PC-9 (cell line): ENCODE results near the gene MEX3C. TPM values are rescaled to one million over a fixed set of nuclear protein-coding genes. Genes with fewer than 3 reads are reported as not detected.

Experiments
- BruUV-seq: library from RNA; stranded (reverse); fragments of 400-500 nt; replicated peaks from 2 replicates; lab custom pipeline; 2021; lab: Mats Ljungman, UMichigan
- CTCF ChIA-PET: fragments of 300-600 bp; sonication (Branson Sonifier 250); formaldehyde crosslinking; loops from one replicate; lab custom pipeline; 2022; ENCODE audit warnings: antibody characterized with exemption; lab: Charles Lee
- POLR2A ChIA-PET: fragments of 300-600 bp; sonication (Branson Sonifier 250); formaldehyde crosslinking; loops from one replicate; lab custom pipeline; 2022; ENCODE audit warnings: antibody characterized with exemption; ENCODE audit not compliant: unreplicated experiment; lab: Charles Lee
- DNase-seq, 2 experiments: peaks; one replicate each; pipeline versions ENCODE4 v3.0.0 to v3.0.0-alpha.2; 2015 to 2022; ENCODE audit warnings: mixed read lengths in 1 of 2
- H2AFZ ChIP-seq: fragments of 200-600 bp; sonication (generic); 2 replicates; pipeline ENCODE4 v1.8.1; 2017; ENCODE audit warnings: antibody characterized with exemption
- H3F3A ChIP-seq: fragments of 200-600 bp; sonication (generic); 2 replicates; pipeline ENCODE4 v1.8.1; 2017; ENCODE audit warnings: antibody characterized with exemption, mild to moderate bottlenecking, low read depth; ENCODE audit not compliant: insufficient read depth
- H3K27ac ChIP-seq: fragments of 200-600 bp; sonication (generic); 2 replicates; pipeline ENCODE4 v1.6.1; 2016; ENCODE audit warnings: mixed run types
- H3K27me3 ChIP-seq: fragments of 200-600 bp; sonication (generic); 2 replicates; pipeline ENCODE4 v1.6.1; 2016; ENCODE audit warnings: low read depth, mixed run types; ENCODE audit not compliant: insufficient read depth
- H3K36me3 ChIP-seq: fragments of 200-600 bp; sonication (generic); 2 replicates; pipeline ENCODE4 v1.6.1; 2016; ENCODE audit warnings: low read depth, mixed run types
- H3K4me1 ChIP-seq: fragments of 200-600 bp; sonication (generic); replicated peaks from 2 replicates; pipeline ENCODE4 v1.6.1; 2016; ENCODE audit warnings: mixed run types; ENCODE audit not compliant: insufficient read depth
- H3K4me2 ChIP-seq: fragments of 200-600 bp; sonication (generic); 2 replicates; pipeline ENCODE4 v1.6.1; 2017; ENCODE audit warnings: mixed run types
- H3K4me3 ChIP-seq: fragments of 200-600 bp; sonication (generic); 2 replicates; pipeline ENCODE4 v1.6.1; 2016; ENCODE audit warnings: mixed run types
- H3K79me2 ChIP-seq: fragments of 200-600 bp; sonication (generic); 2 replicates; pipeline ENCODE4 v1.6.1; 2017; ENCODE audit warnings: low read depth, mixed run types
- H3K9me2 ChIP-seq: fragments of 200-600 bp; sonication (generic); 2 replicates; pipeline ENCODE4 v1.8.1; 2017; ENCODE audit warnings: mild to moderate bottlenecking; ENCODE audit not compliant: insufficient read depth
- H3K9me3 ChIP-seq: fragments of 200-600 bp; sonication (generic); 2 replicates; pipeline ENCODE4 v1.8.1; 2016; ENCODE audit warnings: low read depth; ENCODE audit not compliant: insufficient read depth
- H4K20me1 ChIP-seq: fragments of 200-600 bp; sonication (generic); 2 replicates; pipeline ENCODE4 v1.8.1; 2017; ENCODE audit not compliant: insufficient read depth
- CTCF ChIP-seq: fragments of 200-600 bp; sonication (generic); conservative IDR thresholded peaks from 2 replicates; pipeline ENCODE4 v1.6.1; 2017; ENCODE audit warnings: mixed run types, antibody characterized with exemption, mild to moderate bottlenecking, moderate library complexity
- EZH2 ChIP-seq: fragments of 200-600 bp; sonication (generic); IDR thresholded peaks from 2 replicates; pipeline ENCODE4 v1.8.0; 2017; ENCODE audit warnings: antibody characterized with exemption, low read depth
- intact Hi-C: fragments of 100-400 bp; cut with micrococcal nuclease; formaldehyde crosslinking; loops from one replicate; pipeline ENCODE4 v1.10.0; 2022; ENCODE audit not compliant: unreplicated experiment
- total RNA-seq: library from RNA; stranded (reverse); gene quantifications from 2 replicates; pipeline ENCODE4 v1.2.3, GENCODE V29; 2021

The MEX3C gene
- total RNA-seq, 1 experiment from 2014 or later: 26.2 TPM

- Histone ChIP-seq H3K36me3 (no peaks in the 10 kb centered on the region), H3F3A (peaks cover 10% of the 10 kb centered on the region; the same call in 1 of the 2 replicates), H2AFZ (no peak overlapping the region), H3K4me1 (peaks cover 16% of the 10 kb centered on the region), H3K9me3 (no peaks in the 10 kb centered on the region), H3K9me2 (no peaks in the 10 kb centered on the region), H3K27me3 (no peaks in the 10 kb centered on the region), H4K20me1 (no peaks in the 10 kb centered on the region), H3K79me2 (no peaks in the 10 kb centered on the region), H3K4me3 (no peak overlapping the region), H3K4me2 (no peak overlapping the region), H3K27ac (no peak overlapping the region)
- TF ChIP-seq CTCF: no peak
- no peak for TF ChIP-seq EZH2
- no TSS peak for BruUV-seq
- DNase-seq: peak in 1 of 2 experiments; percentile 55
- intact Hi-C loops: no loop called here
- POLR2A ChIA-PET: no interaction called here
- CTCF ChIA-PET: no interaction called here
These were observed 47.8 kb downstream of the MEX3C start for GRCh38 chr18:51149670-51150069.

- POLR2A ChIA-PET: no interaction called here
- Histone ChIP-seq H3K4me1 (peaks cover 16% of the 10 kb centered on the region), H3K4me2 (no peak overlapping the region), H3K4me3 (no peak overlapping the region), H3K36me3 (no peaks in the 10 kb centered on the region), H3K79me2 (no peaks in the 10 kb centered on the region), H4K20me1 (no peaks in the 10 kb centered on the region), H3F3A (peaks cover 10% of the 10 kb centered on the region; the same call in 1 of the 2 replicates), H3K27me3 (no peaks in the 10 kb centered on the region), H3K27ac (no peak overlapping the region), H3K9me2 (no peaks in the 10 kb centered on the region), H3K9me3 (no peaks in the 10 kb centered on the region), H2AFZ (no peak overlapping the region)
- no peak for TF ChIP-seq EZH2
- no peak for TF ChIP-seq CTCF
- CTCF ChIA-PET: no interaction called here
- intact Hi-C loops: no loop called here
- BruUV-seq: no TSS peak
- DNase-seq: no peak
These were observed 50.6 kb downstream of the MEX3C start for GRCh38 chr18:51146909-51147308.

- H3K9me2 ChIP-seq: no peaks in the 10 kb centered on the region
- H3K4me3 ChIP-seq: no peak overlapping the region
- ChIA-PET POLR2A (no interaction called here), CTCF (no interaction called here)
- TF ChIP-seq EZH2 (no peak), CTCF (no peak)
- no peaks in the 10 kb centered on the region for H3K36me3 ChIP-seq
- intact Hi-C loops: loop anchor here (5.0 kb wide), 1 partner anchor 58 kb away; the partner anchor contains the start of gene MEX3C
- no peak overlapping the region for H2AFZ ChIP-seq
- no peaks in the 10 kb centered on the region for H3K27me3 ChIP-seq
- H3K4me2 ChIP-seq: no peak overlapping the region
- H3K27ac ChIP-seq: no peak overlapping the region
- peaks cover 32% of the 10 kb centered on the region for H3K4me1 ChIP-seq
- no peaks in the 10 kb centered on the region for H4K20me1 ChIP-seq
- H3K79me2 ChIP-seq: no peaks in the 10 kb centered on the region
- no peak for DNase-seq
- no peaks in the 10 kb centered on the region for H3K9me3 ChIP-seq
- BruUV-seq: no TSS peak
- H3F3A ChIP-seq: peaks cover 18% of the 10 kb centered on the region; the same call in 1 of the 2 replicates
These were observed 58.5 kb downstream of the MEX3C start for GRCh38 chr18:51138936-51139335.
